Measurements from ENCODE around the gene TMEM132E.

Gene TMEM132E

GRCh38 chr17:34658811-34659560, 79.6 kb downstream of the TMEM132E start:
- H3K36me3 ChIP-seq (ENCODE audit: low read length), result no peaks in the 10 kb centered on the region
- no peaks in the 10 kb centered on the region for H3F3A ChIP-seq (ENCODE audit: insufficient read depth)
- TF ChIP-seq CTCF (IDR thresholded peaks at IDR 0.05; ENCODE audit: insufficient read depth, low read length, poor library complexity, severe bottlenecking), result no peak
- TF ChIP-seq EZH2phosphoT487 (conservative IDR thresholded peaks at IDR 0.05; ENCODE audit: low read length), result no peak
- H2AFZ ChIP-seq (ENCODE audit: low read depth, low read length, severe bottlenecking), result no peak overlapping the region
- H3K9me2 ChIP-seq (replicated peaks; ENCODE audit: insufficient read depth, low read length), result no peaks in the 10 kb centered on the region
- no peak overlapping the region for H3K9ac ChIP-seq (ENCODE audit: low read length)
- H3K4me3 ChIP-seq (ENCODE audit: insufficient read depth, low read length, poor library complexity, severe bottlenecking), result no peak overlapping the region
- no peaks in the 10 kb centered on the region for H3K9me3 ChIP-seq (ENCODE audit: insufficient read depth, low read length)
- no peaks in the 10 kb centered on the region for H3K79me2 ChIP-seq (ENCODE audit: insufficient read depth, low read length)
- H3K4me2 ChIP-seq (ENCODE audit: low read depth, low read length, poor library complexity, severe bottlenecking), result no peak overlapping the region
- no peak overlapping the region for H3K27ac ChIP-seq (ENCODE audit: low read depth, low read length)
- no peaks in the 10 kb centered on the region for H3K27me3 ChIP-seq (ENCODE audit: low read length)
- H4K20me1 ChIP-seq (ENCODE audit: low read depth, low read length), result no peaks in the 10 kb centered on the region

GRCh38 chr17:34663714-34664113, 84.3 kb downstream of the TMEM132E start:
- Histone ChIP-seq H3K36me3 (ENCODE audit: low read length) (no peaks in the 10 kb centered on the region), H3K4me2 (ENCODE audit: low read depth, low read length, poor library complexity, severe bottlenecking) (no peak overlapping the region), H2AFZ (ENCODE audit: low read depth, low read length, severe bottlenecking) (no peak overlapping the region), H3K27ac (ENCODE audit: low read depth, low read length) (no peak overlapping the region), H3K9me2 (replicated peaks; ENCODE audit: insufficient read depth, low read length) (no peaks in the 10 kb centered on the region), H3F3A (ENCODE audit: insufficient read depth) (no peaks in the 10 kb centered on the region), H3K4me3 (ENCODE audit: insufficient read depth, low read length, poor library complexity, severe bottlenecking) (no peak overlapping the region), H3K27me3 (ENCODE audit: low read length) (no peaks in the 10 kb centered on the region), H4K20me1 (ENCODE audit: low read depth, low read length) (no peaks in the 10 kb centered on the region), H3K9me3 (ENCODE audit: insufficient read depth, low read length) (no peaks in the 10 kb centered on the region), H3K79me2 (ENCODE audit: insufficient read depth, low read length) (no peaks in the 10 kb centered on the region), H3K9ac (ENCODE audit: low read length) (no peak overlapping the region)
- no peak for TF ChIP-seq CTCF (IDR thresholded peaks at IDR 0.05; ENCODE audit: insufficient read depth, low read length, poor library complexity, severe bottlenecking)
- no peak for TF ChIP-seq EZH2phosphoT487 (conservative IDR thresholded peaks at IDR 0.05; ENCODE audit: low read length)

- Histone ChIP-seq H3K36me3 (ENCODE audit: low read length) (no peaks in the 10 kb centered on the region), H3K9me2 (replicated peaks; ENCODE audit: insufficient read depth, low read length) (no peaks in the 10 kb centered on the region), H3K4me2 (ENCODE audit: low read depth, low read length, poor library complexity, severe bottlenecking) (no peak overlapping the region), H4K20me1 (ENCODE audit: low read depth, low read length) (no peaks in the 10 kb centered on the region), H3K27me3 (ENCODE audit: low read length) (no peaks in the 10 kb centered on the region), H3K9ac (ENCODE audit: low read length) (no peak overlapping the region), H2AFZ (ENCODE audit: low read depth, low read length, severe bottlenecking) (no peak overlapping the region), H3F3A (ENCODE audit: insufficient read depth) (no peaks in the 10 kb centered on the region), H3K4me3 (ENCODE audit: insufficient read depth, low read length, poor library complexity, severe bottlenecking) (no peak overlapping the region), H3K27ac (ENCODE audit: low read depth, low read length) (no peak overlapping the region), H3K79me2 (ENCODE audit: insufficient read depth, low read length) (no peaks in the 10 kb centered on the region), H3K9me3 (ENCODE audit: insufficient read depth, low read length) (no peaks in the 10 kb centered on the region)
- TF ChIP-seq CTCF (IDR thresholded peaks at IDR 0.05; ENCODE audit: insufficient read depth, low read length, poor library complexity, severe bottlenecking), result no peak
- no peak for TF ChIP-seq EZH2phosphoT487 (conservative IDR thresholded peaks at IDR 0.05; ENCODE audit: low read length)
Measured at GRCh38 chr17:34665150-34665806, 85.9 kb downstream of the TMEM132E start.
